GM13976 (cell line): Measurements from ENCODE around the gene BTBD9.

Experiments
- DNase-seq: peaks from one replicate; pipeline ENCODE4 v3.0.0; 2012; ENCODE audit warnings: low spot score
- in situ Hi-C: fragments of 300-500 bp; cut with MboI; formaldehyde crosslinking; loops from one replicate; pipeline ENCODE4 v1.12.0; 2022; ENCODE audit warnings: low sequenced_read_pairs, mixed read lengths, inconsistent platforms; ENCODE audit not compliant: unreplicated experiment
- TF ChIP-seq, protein P1 (sequence below): IDR thresholded peaks from 2 replicates; pipeline ENCODE4 v1.5.1; 2012; ENCODE audit warnings: borderline replicate concordance, mild to moderate bottlenecking; ENCODE audit not compliant: insufficient read depth; ENCODE audit errors: extremely low read depth, missing control alignments, control extremely low read depth

BTBD9 gene

DNA sequence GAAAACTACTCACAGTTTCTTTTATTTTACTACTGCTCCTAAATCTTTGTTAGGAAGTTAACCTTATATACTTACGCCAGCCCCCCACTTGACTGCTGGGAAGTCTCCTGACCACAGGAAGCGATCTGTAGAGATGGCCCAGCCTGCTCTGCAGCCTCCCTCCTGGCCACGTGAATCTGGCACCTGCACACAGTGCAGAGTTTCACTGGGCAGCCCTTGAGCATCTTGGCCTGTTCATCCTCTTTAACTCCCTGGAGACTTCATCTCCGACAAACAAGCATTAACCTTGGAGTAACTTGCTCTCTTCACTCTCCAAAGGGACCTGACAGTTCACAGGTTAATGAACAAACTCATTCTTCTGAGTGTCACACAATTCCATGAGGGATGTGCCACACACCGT lies 294.1 kb downstream of the BTBD9 start:
- DNase-seq: no peak
- TF ChIP-seq, protein P1, sequence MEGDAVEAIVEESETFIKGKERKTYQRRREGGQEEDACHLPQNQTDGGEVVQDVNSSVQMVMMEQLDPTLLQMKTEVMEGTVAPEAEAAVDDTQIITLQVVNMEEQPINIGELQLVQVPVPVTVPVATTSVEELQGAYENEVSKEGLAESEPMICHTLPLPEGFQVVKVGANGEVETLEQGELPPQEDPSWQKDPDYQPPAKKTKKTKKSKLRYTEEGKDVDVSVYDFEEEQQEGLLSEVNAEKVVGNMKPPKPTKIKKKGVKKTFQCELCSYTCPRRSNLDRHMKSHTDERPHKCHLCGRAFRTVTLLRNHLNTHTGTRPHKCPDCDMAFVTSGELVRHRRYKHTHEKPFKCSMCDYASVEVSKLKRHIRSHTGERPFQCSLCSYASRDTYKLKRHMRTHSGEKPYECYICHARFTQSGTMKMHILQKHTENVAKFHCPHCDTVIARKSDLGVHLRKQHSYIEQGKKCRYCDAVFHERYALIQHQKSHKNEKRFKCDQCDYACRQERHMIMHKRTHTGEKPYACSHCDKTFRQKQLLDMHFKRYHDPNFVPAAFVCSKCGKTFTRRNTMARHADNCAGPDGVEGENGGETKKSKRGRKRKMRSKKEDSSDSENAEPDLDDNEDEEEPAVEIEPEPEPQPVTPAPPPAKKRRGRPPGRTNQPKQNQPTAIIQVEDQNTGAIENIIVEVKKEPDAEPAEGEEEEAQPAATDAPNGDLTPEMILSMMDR: no peak
- in situ Hi-C loops: no loop called here

DNA sequence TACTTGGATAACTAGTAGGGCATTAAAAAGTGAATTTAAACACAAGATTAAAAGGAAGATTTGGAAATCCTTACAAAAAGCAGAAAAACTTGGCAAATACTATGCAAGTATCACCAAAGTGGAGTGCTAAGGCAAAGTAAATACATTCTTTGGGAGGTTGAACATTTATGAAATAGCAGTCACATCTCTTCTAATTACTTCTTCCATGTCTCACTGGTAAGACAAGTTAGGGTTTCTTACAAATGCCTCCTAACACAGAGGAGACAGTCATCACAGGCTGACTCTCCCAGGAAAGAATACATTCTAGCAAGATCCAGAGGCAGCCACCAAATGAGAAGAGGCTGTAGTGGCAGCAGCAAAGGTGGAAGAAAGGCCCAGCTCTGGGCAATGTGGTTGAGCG lies 298.2 kb downstream of the BTBD9 start:
- in situ Hi-C loops: no loop called here
- TF ChIP-seq, protein P1: no peak
- no peak for DNase-seq

DNA sequence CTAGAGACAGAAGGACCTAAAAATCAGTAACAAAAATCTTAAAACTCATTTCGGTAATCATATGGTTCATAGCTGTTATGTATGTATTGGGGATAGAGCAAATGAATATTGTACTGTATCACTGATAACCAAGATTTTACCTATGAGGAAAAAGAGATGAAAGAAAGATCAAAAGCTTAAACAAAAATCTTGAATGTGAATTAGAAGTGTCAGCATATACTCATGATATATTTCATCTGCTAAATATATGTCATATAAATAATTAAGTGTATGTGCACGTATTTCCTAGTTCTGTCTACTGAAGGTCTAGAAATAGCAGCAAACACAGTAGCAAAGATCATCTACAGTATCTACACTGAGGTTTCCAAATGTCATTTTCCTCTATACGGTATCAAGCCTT lies 299.8 kb downstream of the BTBD9 start:
- TF ChIP-seq, protein P1: no peak
- no peak for DNase-seq
- in situ Hi-C loops: no loop called here

DNA sequence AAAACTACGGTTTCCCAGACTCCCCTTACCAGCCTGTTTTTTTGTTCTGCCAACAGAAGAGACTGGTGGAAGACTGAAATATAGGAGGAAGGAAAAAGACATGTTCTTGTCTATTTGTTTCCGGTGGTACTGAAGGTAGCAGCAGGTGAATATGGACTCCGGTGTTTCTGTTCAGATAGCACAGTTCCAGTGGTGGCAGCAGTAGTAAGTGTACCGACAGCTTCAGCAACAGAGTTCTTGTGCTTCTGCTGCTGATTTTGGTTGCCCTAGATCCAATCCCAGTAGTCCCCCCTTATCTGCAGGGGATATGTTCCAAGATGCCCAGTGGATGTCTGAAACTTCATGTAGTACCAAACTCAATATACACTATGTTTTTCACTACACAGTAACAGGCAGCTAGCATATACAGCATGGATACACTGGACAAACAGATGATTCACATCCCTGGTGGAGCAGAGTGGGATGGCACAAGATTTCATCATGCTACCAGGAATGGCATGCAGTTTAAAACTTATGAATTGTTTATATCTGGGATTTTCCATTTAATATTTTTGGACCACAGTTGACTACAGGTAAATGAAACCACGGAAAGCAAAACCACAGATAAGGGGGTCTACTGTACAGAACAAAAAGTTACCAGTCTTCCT lies 301.8 kb downstream of the BTBD9 start:
- no peak for DNase-seq
- TF ChIP-seq, protein P1: no peak
- in situ Hi-C loops: no loop called here

DNA sequence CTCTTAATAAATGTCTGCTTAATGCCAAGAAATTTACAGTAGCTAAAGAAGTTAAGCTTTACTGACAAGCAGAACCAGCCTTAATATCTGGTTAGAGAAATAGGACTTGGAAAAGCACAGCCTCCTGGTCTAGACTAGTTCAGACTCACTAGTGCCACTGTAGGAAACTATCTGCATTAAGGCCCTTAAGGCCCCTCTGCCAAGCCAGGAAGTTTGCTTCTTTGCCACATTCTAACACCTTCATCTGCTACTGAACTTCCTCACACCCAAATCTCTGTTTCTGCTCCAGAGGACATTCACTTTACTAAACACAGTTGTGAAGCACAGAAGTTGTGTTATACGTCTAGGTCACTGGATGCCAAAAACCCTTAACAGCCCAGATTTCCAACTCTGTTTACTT lies 302.8 kb downstream of the BTBD9 start:
- TF ChIP-seq, protein P1: no peak
- in situ Hi-C loops: no loop called here
- no peak for DNase-seq

DNA sequence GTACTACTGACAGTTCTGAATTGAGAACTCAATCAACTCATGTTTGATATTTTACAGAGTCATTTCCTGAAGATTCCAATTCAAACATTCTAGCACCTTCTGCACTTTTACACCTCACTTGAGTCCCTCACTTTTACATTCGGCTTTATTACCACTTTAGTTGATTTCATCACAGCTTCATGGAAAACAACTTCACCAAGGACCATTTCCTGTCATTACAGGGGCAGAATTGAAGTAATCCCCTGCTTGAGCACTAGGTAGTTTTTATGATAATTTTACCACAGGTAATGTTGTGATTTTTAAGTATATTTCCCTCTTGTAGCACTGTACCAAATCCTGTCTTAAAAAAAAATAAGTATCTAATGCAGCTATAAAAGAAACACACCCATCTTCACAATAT lies 312.9 kb downstream of the BTBD9 start:
- TF ChIP-seq, protein P1: no peak
- in situ Hi-C loops: no loop called here
- no peak for DNase-seq
